HEK293T (cell line): ENCODE results near the gene CD81.

Source experiments
- ARNT ChIP-seq: fragments of 450-650 bp; IDR thresholded peaks from 2 replicates; pipeline ENCODE4 v1.6.1; 2017; ENCODE audit warnings: mild to moderate bottlenecking
- BHLHE40 ChIP-seq: fragments of 450-650 bp; IDR thresholded peaks from 2 replicates; pipeline ENCODE4 v1.6.1; 2016; ENCODE audit warnings: mild to moderate bottlenecking, moderate library complexity, borderline replicate concordance
- ELF4 ChIP-seq: fragments of 450-650 bp; IDR thresholded peaks from 2 replicates; pipeline ENCODE4 v1.6.1; 2017; ENCODE audit warnings: antibody characterized with exemption
- FOXA1 ChIP-seq: fragments of 450-650 bp; IDR thresholded peaks from 2 replicates; pipeline ENCODE4 v1.6.1; 2016; ENCODE audit warnings: mild to moderate bottlenecking
- HDGF ChIP-seq: fragments of 450-650 bp; IDR thresholded peaks from 2 replicates; pipeline ENCODE4 v1.6.1; 2017; ENCODE audit warnings: antibody characterized with exemption, borderline replicate concordance
- L3MBTL2 ChIP-seq: fragments of 450-650 bp; conservative IDR thresholded peaks from 2 replicates; pipeline ENCODE4 v1.6.1; 2016; ENCODE audit warnings: mild to moderate bottlenecking
- NFRKB ChIP-seq: fragments of 450-650 bp; IDR thresholded peaks from 2 replicates; pipeline ENCODE4 v1.6.1; 2016; ENCODE audit warnings: mild to moderate bottlenecking, moderate library complexity
- PKNOX1 ChIP-seq: fragments of 450-650 bp; IDR thresholded peaks from 2 replicates; pipeline ENCODE4 v1.6.1; 2016
- SP1 ChIP-seq: fragments of 450-650 bp; IDR thresholded peaks from 2 replicates; pipeline ENCODE4 v1.6.1; 2017
- SUZ12 ChIP-seq: fragments of 450-650 bp; IDR thresholded peaks from 2 replicates; pipeline ENCODE4 v1.6.1; 2016; ENCODE audit warnings: mild to moderate bottlenecking
- TARDBP ChIP-seq: fragments of 450-650 bp; IDR thresholded peaks from 2 replicates; pipeline ENCODE4 v1.6.1; 2016

GRCh38 chr11:2343502-2343901 lies 33.6 kb upstream of the CD81 start:
- TF ChIP-seq ARNT = no peak
- TF ChIP-seq TARDBP = no peak
- TF ChIP-seq SUZ12 = no peak
- no peak for TF ChIP-seq FOXA1
- no peak for TF ChIP-seq L3MBTL2
- no peak for TF ChIP-seq BHLHE40
- no peak for TF ChIP-seq HDGF
- no peak for TF ChIP-seq NFRKB
- TF ChIP-seq ELF4 = no peak
- no peak for TF ChIP-seq SP1
- no peak for TF ChIP-seq PKNOX1
